CMK (cell line): Measurements from ENCODE around the gene INVS.
"Not testable (repeated sequence)": the region's sequence is repeated elsewhere in the genome, so short reads cannot be mapped to it uniquely, and the experiment has no call there.

Experiments
- DNase-seq: peaks from one replicate; pipeline ENCODE4 v3.0.0-alpha.2; 2010; ENCODE audit warnings: low read depth

Gene INVS

GRCh38 chr9:100322954-100323536 is 224.0 kb downstream of the INVS start:
- DNase-seq: no peak

- DNase-seq: peak; percentile 34
Observed at GRCh38 chr9:100324594-100325200, 225.7 kb downstream of the INVS start.

GRCh38 chr9:100338736-100339135 is 239.7 kb downstream of the INVS start:
- not testable (repeated sequence) for DNase-seq

- DNase-seq: no peak
Observed at GRCh38 chr9:100340224-100340623, 241.2 kb downstream of the INVS start.

- DNase-seq: no peak
Observed at GRCh38 chr9:100341889-100342288, 242.8 kb downstream of the INVS start.

GRCh38 chr9:100346836-100347235 is 247.8 kb downstream of the INVS start:
- DNase-seq: no peak

GRCh38 chr9:100350188-100350587 is 251.1 kb downstream of the INVS start:
- DNase-seq: no peak
